Right lobe of liver (tissue), 6 donors: ENCODE data around the gene REST. TPM values are rescaled to one million over a fixed set of nuclear protein-coding genes. Genes with fewer than 3 reads are reported as not detected.

Experiments
- ATAC-seq, 4 donors: fragments of 200-7000 bp; cut with Tn5 transposase; one replicate each; pipeline ENCODE4 v1.9.1; 2020; ENCODE audit warnings: mild to moderate bottlenecking in 4 of 4, moderate library complexity in 4 of 4
- DNase-seq, 3 donors: peaks; one replicate each; pipeline ENCODE4 v3.0.0-alpha.2; 2020
- H3K27ac ChIP-seq, 3 donors: fragments of 200-600 bp; one replicate each; pipeline ENCODE4 v1.8.0; 2022
- H3K27me3 ChIP-seq, 2 donors: fragments of 200-600 bp; one replicate each; pipeline ENCODE4 v1.8.0; 2022
- H3K36me3 ChIP-seq, 4 donors: fragments of 200-600 bp; sonication (generic) in 1 of 4; one replicate each; pipeline versions ENCODE4 v1.5.1 to v1.8.0; 2017 to 2022; ENCODE audit warnings: control low read depth in 1 of 4
- H3K4me1 ChIP-seq, 4 donors: fragments of 200-600 bp; sonication (generic) in 1 of 4; one replicate each; pipeline versions ENCODE4 v1.5.1 to v1.8.0; 2017 to 2022; ENCODE audit warnings: control low read depth in 1 of 4
- H3K4me3 ChIP-seq, 3 donors: fragments of 200-600 bp; one replicate each; pipeline ENCODE4 v1.8.0; 2022
- H3K9me3 ChIP-seq, 4 donors: fragments of 200-600 bp; sonication (generic) in 1 of 4; one replicate each; pipeline versions ENCODE4 v1.5.1 to v1.8.0; 2017 to 2022; ENCODE audit warnings: control low read depth in 1 of 4
- POLR2A ChIP-seq: fragments of 450-650 bp; IDR thresholded peaks from one replicate; pipeline ENCODE4 v1.6.1; 2017; ENCODE audit warnings: antibody characterized with exemption, mild to moderate bottlenecking
- WGBS: methylation state at CpG from one replicate; pipeline ENCODE4 v1.1.6; 2018; ENCODE audit warnings: low coverage, low lambda C conversion rate; ENCODE audit not compliant: insufficient coverage; ENCODE audit errors: missing lambda C conversion rate; 5-methylcytosine and 5-hydroxymethylcytosine counted together
- intact Hi-C, 2 donors: fragments of 100-400 bp; cut with DNase I; formaldehyde crosslinking; loops; one replicate each; pipeline versions ENCODE4 v1.11.2 to v1.14.1; 2022
- total RNA-seq, 6 experiments: library from RNA; depleted of rRNA in 2 of 6; stranded (reverse); fragments of >200 nt in 2 of 6; fragmentation: NEBNext Ultra II Directional in 3 of 6; extraction: Animal tissue kit (Norgen Biotek cat#: 25700) in 3 of 6; gene quantifications; one replicate each; pipeline versions ENCODE4 v1.1.0 to v1.2.4, GENCODE V29; 2016 to 2023
- TF ChIP-seq, protein P1 (sequence below), 4 donors: fragments of 200-600 bp in 3 of 4; fragments of 450-650 bp in 1 of 4; IDR thresholded peaks; one replicate each; pipeline versions ENCODE4 v1.5.1 to v1.8.0; 2016 to 2022; ENCODE audit warnings: antibody characterized with exemption in 4 of 4, mild to moderate bottlenecking in 2 of 4
- donor health status: DM: no; HTN: yes; CAD: no.
- donor health status: DM: no; HTN: no; CAD: no.
- donor health status: DM: no; HTN: no; CAD: no.
- donor health status: DM: no; HTN: yes; CAD: no.
- donor health status: DM: no; HTN: yes; CAD: no.

The REST gene
- total RNA-seq, 6 experiments from 2014 or later = 10.6 to 19.3 (median 16.4) TPM

- Histone ChIP-seq H3K27ac (no peak overlapping the region), H3K4me3 (no peak overlapping the region), H3K4me1 (no peaks in the 10 kb centered on the region), H3K9me3 (no peaks in the 10 kb centered on the region), H3K27me3 (no peaks in the 10 kb centered on the region), H3K36me3 (no peaks in the 10 kb centered on the region)
- TF ChIP-seq, protein P1, sequence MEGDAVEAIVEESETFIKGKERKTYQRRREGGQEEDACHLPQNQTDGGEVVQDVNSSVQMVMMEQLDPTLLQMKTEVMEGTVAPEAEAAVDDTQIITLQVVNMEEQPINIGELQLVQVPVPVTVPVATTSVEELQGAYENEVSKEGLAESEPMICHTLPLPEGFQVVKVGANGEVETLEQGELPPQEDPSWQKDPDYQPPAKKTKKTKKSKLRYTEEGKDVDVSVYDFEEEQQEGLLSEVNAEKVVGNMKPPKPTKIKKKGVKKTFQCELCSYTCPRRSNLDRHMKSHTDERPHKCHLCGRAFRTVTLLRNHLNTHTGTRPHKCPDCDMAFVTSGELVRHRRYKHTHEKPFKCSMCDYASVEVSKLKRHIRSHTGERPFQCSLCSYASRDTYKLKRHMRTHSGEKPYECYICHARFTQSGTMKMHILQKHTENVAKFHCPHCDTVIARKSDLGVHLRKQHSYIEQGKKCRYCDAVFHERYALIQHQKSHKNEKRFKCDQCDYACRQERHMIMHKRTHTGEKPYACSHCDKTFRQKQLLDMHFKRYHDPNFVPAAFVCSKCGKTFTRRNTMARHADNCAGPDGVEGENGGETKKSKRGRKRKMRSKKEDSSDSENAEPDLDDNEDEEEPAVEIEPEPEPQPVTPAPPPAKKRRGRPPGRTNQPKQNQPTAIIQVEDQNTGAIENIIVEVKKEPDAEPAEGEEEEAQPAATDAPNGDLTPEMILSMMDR (IDR thresholded peaks at IDR 0.05) = no peak
- no peak for TF ChIP-seq POLR2A
- intact Hi-C loops = no loop called here
- WGBS = 63% methylated on average over 3 of the region's 7 CpGs
- no peak for ATAC-seq
- no peak for DNase-seq
These were observed 44.1 kb upstream of the REST start for GRCh38 chr4:56863441-56864139.

- intact Hi-C loops = no loop called here
- 30% methylated on average over 4 of the region's 4 CpGs for WGBS
- no peaks in the 10 kb centered on the region for H3K9me3 ChIP-seq
These were observed 36.8 kb upstream of the REST start for GRCh38 chr4:56870946-56871345.

GRCh38 chr4:56871371-56871866, 36.3 kb upstream of the REST start:
- Histone ChIP-seq H3K27ac (no peak overlapping the region), H3K4me1 (no peaks in the 10 kb centered on the region), H3K9me3 (no peaks in the 10 kb centered on the region), H3K27me3 (no peaks in the 10 kb centered on the region), H3K4me3 (no peak overlapping the region), H3K36me3 (no peaks in the 10 kb centered on the region)
- ATAC-seq = no peak
- no peak for TF ChIP-seq POLR2A
- TF ChIP-seq, protein P1 (IDR thresholded peaks at IDR 0.05) = no peak
- DNase-seq = no peak
- WGBS = 32% methylated on average over 10 of the region's 10 CpGs
- intact Hi-C loops = no loop called here

More at GRCh38 chr4:56870946-56871345, 36.8 kb upstream of the REST start:
- no peak for TF ChIP-seq POLR2A
- TF ChIP-seq, protein P1 (IDR thresholded peaks at IDR 0.05) = no peak
- no peak for DNase-seq
- H3K4me1 ChIP-seq = no peaks in the 10 kb centered on the region
- no peaks in the 10 kb centered on the region for H3K36me3 ChIP-seq
- H3K4me3 ChIP-seq = no peak overlapping the region
- no peak for ATAC-seq
- H3K27ac ChIP-seq = no peak overlapping the region
- no peaks in the 10 kb centered on the region for H3K27me3 ChIP-seq

GRCh38 chr4:56874166-56874565, 33.5 kb upstream of the REST start:
- Histone ChIP-seq H3K4me3 (no peak overlapping the region), H3K27ac (no peak overlapping the region), H3K27me3 (no peaks in the 10 kb centered on the region), H3K9me3 (no peaks in the 10 kb centered on the region), H3K4me1 (no peaks in the 10 kb centered on the region), H3K36me3 (no peaks in the 10 kb centered on the region)
- intact Hi-C loops = no loop called here
- no peak for DNase-seq
- no peak for ATAC-seq
- TF ChIP-seq, protein P1 (IDR thresholded peaks at IDR 0.05) = no peak
- 50% methylated on average over 9 of the region's 10 CpGs for WGBS
